ENCODE measurements around the gene TLR9.

DNA sequence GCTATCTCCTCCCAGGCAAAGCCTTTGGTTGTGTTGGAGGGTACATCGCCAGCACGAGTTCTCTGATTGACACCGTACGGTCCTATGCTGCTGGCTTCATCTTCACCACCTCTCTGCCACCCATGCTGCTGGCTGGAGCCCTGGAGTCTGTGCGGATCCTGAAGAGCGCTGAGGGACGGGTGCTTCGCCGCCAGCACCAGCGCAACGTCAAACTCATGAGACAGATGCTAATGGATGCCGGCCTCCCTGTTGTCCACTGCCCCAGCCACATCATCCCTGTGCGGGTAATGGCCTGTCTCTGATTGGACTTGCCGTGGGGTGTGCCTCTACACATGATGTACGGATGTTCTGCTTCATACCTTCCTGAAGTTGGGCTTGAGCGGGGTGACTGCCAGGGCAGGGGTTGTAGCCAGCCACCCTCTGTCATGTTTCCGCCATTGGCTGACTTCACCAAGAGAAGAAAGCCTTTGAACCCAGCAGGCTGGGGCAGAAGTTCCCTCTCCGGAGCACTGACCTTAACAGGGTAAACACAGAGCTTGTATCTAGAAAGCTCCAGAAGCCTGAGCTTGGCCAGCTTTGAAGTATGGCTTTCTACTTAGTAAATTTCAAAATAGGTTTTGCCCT lies 14.1 kb downstream of the TLR9 start:
- TF ChIP-seq, protein P1, sequence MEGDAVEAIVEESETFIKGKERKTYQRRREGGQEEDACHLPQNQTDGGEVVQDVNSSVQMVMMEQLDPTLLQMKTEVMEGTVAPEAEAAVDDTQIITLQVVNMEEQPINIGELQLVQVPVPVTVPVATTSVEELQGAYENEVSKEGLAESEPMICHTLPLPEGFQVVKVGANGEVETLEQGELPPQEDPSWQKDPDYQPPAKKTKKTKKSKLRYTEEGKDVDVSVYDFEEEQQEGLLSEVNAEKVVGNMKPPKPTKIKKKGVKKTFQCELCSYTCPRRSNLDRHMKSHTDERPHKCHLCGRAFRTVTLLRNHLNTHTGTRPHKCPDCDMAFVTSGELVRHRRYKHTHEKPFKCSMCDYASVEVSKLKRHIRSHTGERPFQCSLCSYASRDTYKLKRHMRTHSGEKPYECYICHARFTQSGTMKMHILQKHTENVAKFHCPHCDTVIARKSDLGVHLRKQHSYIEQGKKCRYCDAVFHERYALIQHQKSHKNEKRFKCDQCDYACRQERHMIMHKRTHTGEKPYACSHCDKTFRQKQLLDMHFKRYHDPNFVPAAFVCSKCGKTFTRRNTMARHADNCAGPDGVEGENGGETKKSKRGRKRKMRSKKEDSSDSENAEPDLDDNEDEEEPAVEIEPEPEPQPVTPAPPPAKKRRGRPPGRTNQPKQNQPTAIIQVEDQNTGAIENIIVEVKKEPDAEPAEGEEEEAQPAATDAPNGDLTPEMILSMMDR (conservative IDR thresholded peaks at IDR 0.05; ENCODE audit: low read depth, low read length), result no peak
- TF ChIP-seq EZH2 (IDR thresholded peaks at IDR 0.05; ENCODE audit: low read length, unreplicated experiment), result no peak
- no peak for TF ChIP-seq EZH2phosphoT487 (IDR thresholded peaks at IDR 0.05; ENCODE audit: borderline replicate concordance, low read length)
